LNCAP (cell line): Measurements from ENCODE around the gene RBM48.

ENCODE experiments used
- TF ChIP-seq, protein P1 (sequence below): fragments of 450-650 bp; IDR thresholded peaks from 2 replicates; pipeline ENCODE4 v1.5.1; 2017; ENCODE audit warnings: mild to moderate bottlenecking

RBM48 gene

DNA sequence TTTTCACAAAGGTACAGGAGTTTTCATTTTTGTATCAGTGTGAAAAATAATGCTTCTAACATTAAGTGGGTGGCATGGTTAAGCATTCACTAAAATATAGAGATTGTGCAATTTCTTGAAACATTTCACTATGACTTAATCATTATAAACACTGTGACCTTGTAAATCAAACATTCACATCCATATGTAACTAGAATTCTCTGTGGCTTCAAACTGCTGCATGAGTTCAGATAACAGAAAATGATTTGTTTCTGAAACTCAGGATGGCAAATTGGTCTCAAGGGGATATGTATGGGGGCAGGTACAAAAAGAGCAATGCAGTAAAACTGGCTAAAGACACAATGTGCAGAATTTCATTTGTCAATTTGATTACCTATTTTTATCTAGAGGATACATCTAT, 57.8 kb downstream of the RBM48 start:
- TF ChIP-seq, protein P1, sequence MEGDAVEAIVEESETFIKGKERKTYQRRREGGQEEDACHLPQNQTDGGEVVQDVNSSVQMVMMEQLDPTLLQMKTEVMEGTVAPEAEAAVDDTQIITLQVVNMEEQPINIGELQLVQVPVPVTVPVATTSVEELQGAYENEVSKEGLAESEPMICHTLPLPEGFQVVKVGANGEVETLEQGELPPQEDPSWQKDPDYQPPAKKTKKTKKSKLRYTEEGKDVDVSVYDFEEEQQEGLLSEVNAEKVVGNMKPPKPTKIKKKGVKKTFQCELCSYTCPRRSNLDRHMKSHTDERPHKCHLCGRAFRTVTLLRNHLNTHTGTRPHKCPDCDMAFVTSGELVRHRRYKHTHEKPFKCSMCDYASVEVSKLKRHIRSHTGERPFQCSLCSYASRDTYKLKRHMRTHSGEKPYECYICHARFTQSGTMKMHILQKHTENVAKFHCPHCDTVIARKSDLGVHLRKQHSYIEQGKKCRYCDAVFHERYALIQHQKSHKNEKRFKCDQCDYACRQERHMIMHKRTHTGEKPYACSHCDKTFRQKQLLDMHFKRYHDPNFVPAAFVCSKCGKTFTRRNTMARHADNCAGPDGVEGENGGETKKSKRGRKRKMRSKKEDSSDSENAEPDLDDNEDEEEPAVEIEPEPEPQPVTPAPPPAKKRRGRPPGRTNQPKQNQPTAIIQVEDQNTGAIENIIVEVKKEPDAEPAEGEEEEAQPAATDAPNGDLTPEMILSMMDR: no peak

DNA sequence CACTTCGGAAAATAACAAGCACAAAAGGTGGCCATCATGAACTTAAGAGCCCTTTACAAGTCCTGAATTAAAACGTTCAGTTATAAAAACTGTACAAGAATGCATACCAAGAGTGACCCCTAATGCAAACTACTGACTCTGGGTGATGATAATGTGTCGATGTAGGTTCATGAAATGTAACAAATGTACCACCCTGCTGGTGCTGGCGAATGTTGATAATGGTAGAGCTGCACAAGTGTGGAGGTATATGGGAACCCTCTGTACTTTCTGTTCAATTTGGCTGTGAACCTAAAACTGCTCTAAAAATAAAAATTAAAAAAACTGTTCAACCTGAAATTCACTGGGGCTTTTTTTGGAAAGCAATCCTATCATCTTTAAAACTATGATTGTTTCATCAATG, 58.2 kb downstream of the RBM48 start:
- TF ChIP-seq, protein P1: no peak
